HepG2 (cell line): Measurements from ENCODE around the gene TOPORS. TPM values are rescaled to one million over a fixed set of nuclear protein-coding genes. Genes with fewer than 3 reads are reported as not detected.

ENCODE experiments used
- ELF4 ChIP-seq: sonication (generic); formaldehyde crosslinking; IDR thresholded peaks from 2 replicates; pipeline ENCODE4 v1.5.0; 2020; ENCODE audit warnings: missing genetic modification reagents, mild to moderate bottlenecking, moderate library complexity, borderline replicate concordance
- KMT2A ChIP-seq: sonication (generic); formaldehyde crosslinking; IDR thresholded peaks from 2 replicates; pipeline ENCODE4 v1.4.0; 2020; ENCODE audit warnings: missing genetic modification reagents
- NFE2 ChIP-seq: sonication (generic); formaldehyde crosslinking; IDR thresholded peaks from 2 replicates; pipeline ENCODE4 v1.4.0; 2020; ENCODE audit warnings: missing genetic modification reagents
- NR1H2 ChIP-seq: sonication (generic); formaldehyde crosslinking; IDR thresholded peaks from 2 replicates; pipeline ENCODE4 v1.8.1; 2022; ENCODE audit warnings: low read depth, missing genetic modification reagents, borderline replicate concordance
- PPARG ChIP-seq: conservative IDR thresholded peaks from 2 replicates; pipeline ENCODE4 v1.6.1; 2016; ENCODE audit warnings: missing biosample characterization, missing genetic modification reagents
- REL ChIP-seq: sonication (generic); formaldehyde crosslinking; conservative IDR thresholded peaks from 2 replicates; pipeline ENCODE4 v1.8.0; 2022; ENCODE audit warnings: mild to moderate bottlenecking, missing genetic modification reagents, moderate library complexity
- SMAD1 ChIP-seq: sonication (generic); formaldehyde crosslinking; IDR thresholded peaks from 2 replicates; pipeline ENCODE4 v1.4.0; 2020; ENCODE audit warnings: missing genetic modification reagents, low read depth, mild to moderate bottlenecking, borderline replicate concordance
- TBX2 ChIP-seq: sonication (generic); formaldehyde crosslinking; IDR thresholded peaks from 2 replicates; pipeline ENCODE4 v1.5.0; 2020; ENCODE audit warnings: missing genetic modification reagents, mild to moderate bottlenecking, borderline replicate concordance
- YY1 ChIP-seq: IDR thresholded peaks from 2 replicates; pipeline ENCODE4 v1.6.1; 2011; ENCODE audit warnings: low read length, low read depth, moderate library complexity, mild to moderate bottlenecking; ENCODE audit not compliant: insufficient read depth, insufficient replicate concordance
- ZBTB49 ChIP-seq: sonication (generic); formaldehyde crosslinking; IDR thresholded peaks from 2 replicates; pipeline ENCODE4 v1.4.0; 2020; ENCODE audit warnings: missing genetic modification reagents, borderline replicate concordance
- ZFP36 ChIP-seq: fragments of 150-350 bp; IDR thresholded peaks from 2 replicates; pipeline ENCODE4 v1.6.1; 2018; ENCODE audit warnings: borderline replicate concordance, low read length, low read depth; ENCODE audit not compliant: partially characterized antibody
- ZNF10 ChIP-seq: sonication (generic); formaldehyde crosslinking; IDR thresholded peaks from 2 replicates; pipeline ENCODE4 v1.4.0; 2020; ENCODE audit warnings: mild to moderate bottlenecking, low read depth, missing genetic modification reagents, borderline replicate concordance
- ZNF503 ChIP-seq: sonication (generic); formaldehyde crosslinking; IDR thresholded peaks from 2 replicates; pipeline ENCODE4 v1.4.0; 2020; ENCODE audit warnings: missing genetic modification reagents
- ZNF746 ChIP-seq: sonication (generic); formaldehyde crosslinking; IDR thresholded peaks from 2 replicates; pipeline ENCODE4 v1.8.0; 2022; ENCODE audit warnings: mild to moderate bottlenecking, missing genetic modification reagents
- ZNF782 ChIP-seq: sonication (generic); formaldehyde crosslinking; IDR thresholded peaks from 2 replicates; pipeline ENCODE4 v1.4.0; 2020; ENCODE audit warnings: missing genetic modification reagents, mild to moderate bottlenecking, borderline replicate concordance
- polyA plus RNA-seq, 8 experiments: library from polyadenylated mRNA; depleted of rRNA in 3 of 8; stranded (reverse) in 7 of 8; unstranded in 1 of 8; fragments of >200 nt; fragmentation: Illumina TruSeq in 4 of 8; extraction: Trizol in 4 of 8; gene quantifications; 2 replicates each; pipeline versions ENCODE4 v1.2.1 to v1.2.3, GENCODE V29; 2011 to 2016; ENCODE audit warnings: low read depth in 4 of 8, missing spikeins in 1 of 8, mixed read lengths in 1 of 8; ENCODE audit not compliant: insufficient read depth in 1 of 8
- total RNA-seq, 5 experiments: library from RNA; depleted of rRNA; stranded (reverse); fragments of >200 nt; fragmentation: Illumina TruSeq; extraction: Trizol; gene quantifications; 2 replicates each; pipeline ENCODE4 v1.2.3, GENCODE V29; 2016; ENCODE audit warnings: low read depth in 1 of 5
- TF ChIP-seq, protein P1 (sequence below): IDR thresholded peaks from 2 replicates; pipeline ENCODE4 v1.6.1; 2016; ENCODE audit warnings: missing genetic modification reagents, missing compliant biosample characterization
- TF ChIP-seq, protein P2 (sequence below): IDR thresholded peaks from 2 replicates; pipeline ENCODE4 v1.6.1; 2016; ENCODE audit warnings: mild to moderate bottlenecking

TOPORS gene
- total and polyA plus RNA-seq, 2 of the 13 experiments (the other 11 are each of a cell fraction or from before 2014, with no cell fraction given), result 6.8 to 19.6 TPM

- TF ChIP-seq ZNF10 (CRISPR knock-in tag) (no peak), ZNF782 (CRISPR knock-in tag) (no peak), PPARG (no peak), ZNF746 (CRISPR knock-in tag) (no peak), SMAD1 (CRISPR knock-in tag) (no peak), YY1 (no peak), KMT2A (peak; percentile 97), REL (CRISPR knock-in tag) (no peak), ZBTB49 (CRISPR knock-in tag) (no peak), NR1H2 (no peak), ZFP36 (no peak), ELF4 (CRISPR knock-in tag) (no peak), TBX2 (CRISPR knock-in tag) (no peak; the same call in 1 of the 2 replicates), NFE2 (CRISPR knock-in tag) (no peak), ZNF503 (CRISPR knock-in tag) (peak; percentile 70)
- TF ChIP-seq, protein P1, sequence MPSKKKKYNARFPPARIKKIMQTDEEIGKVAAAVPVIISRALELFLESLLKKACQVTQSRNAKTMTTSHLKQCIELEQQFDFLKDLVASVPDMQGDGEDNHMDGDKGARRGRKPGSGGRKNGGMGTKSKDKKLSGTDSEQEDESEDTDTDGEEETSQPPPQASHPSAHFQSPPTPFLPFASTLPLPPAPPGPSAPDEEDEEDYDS, result peak; percentile 96
- TF ChIP-seq, protein P2, sequence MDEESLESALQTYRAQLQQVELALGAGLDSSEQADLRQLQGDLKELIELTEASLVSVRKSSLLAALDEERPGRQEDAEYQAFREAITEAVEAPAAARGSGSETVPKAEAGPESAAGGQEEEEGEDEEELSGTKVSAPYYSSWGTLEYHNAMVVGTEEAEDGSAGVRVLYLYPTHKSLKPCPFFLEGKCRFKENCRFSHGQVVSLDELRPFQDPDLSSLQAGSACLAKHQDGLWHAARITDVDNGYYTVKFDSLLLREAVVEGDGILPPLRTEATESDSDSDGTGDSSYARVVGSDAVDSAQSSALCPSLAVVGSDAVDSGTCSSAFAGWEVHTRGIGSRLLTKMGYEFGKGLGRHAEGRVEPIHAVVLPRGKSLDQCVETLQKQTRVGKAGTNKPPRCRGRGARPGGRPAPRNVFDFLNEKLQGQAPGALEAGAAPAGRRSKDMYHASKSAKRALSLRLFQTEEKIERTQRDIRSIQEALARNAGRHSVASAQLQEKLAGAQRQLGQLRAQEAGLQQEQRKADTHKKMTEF (CRISPR knock-in tag), result no peak; the same call in 1 of the 2 replicates
Observed at GRCh38 chr9:32526041-32526706, 26.2 kb downstream of the TOPORS start, which contains the start of gene RIGI (continued).
